Cardiac fibroblast (primary cell): Measurements from ENCODE around the gene SALL4.
"Not testable (repeated sequence)": the region's sequence is repeated elsewhere in the genome, so short reads cannot be mapped to it uniquely, and the experiment has no call there.

ENCODE experiments used
- DNase-seq, 2 donors: peaks; one replicate each; pipeline versions ENCODE4 v3.0.0 to v3.0.0-alpha.2; 2010; ENCODE audit warnings: low read depth in 2 of 2
- H3K4me3 ChIP-seq, 2 donors: replicated peaks in 1 of 2; 1 replicate in 1 of 2; 2 replicates in 1 of 2; pipeline ENCODE4 v1.5.1; 2011; ENCODE audit warnings: low read depth in 2 of 2, low read length in 2 of 2, mild to moderate bottlenecking in 2 of 2, moderate library complexity in 1 of 2
- CTCF ChIP-seq: IDR thresholded peaks from one replicate; pipeline ENCODE4 v1.5.1; 2011; ENCODE audit warnings: low read depth, mild to moderate bottlenecking, low read length, inconsistent platforms

Gene SALL4

GRCh38 chr20:51749674-51750036 lies 52.7 kb downstream of the SALL4 start:
- peak; percentile 44 to 62 for DNase-seq
- TF ChIP-seq CTCF = no peak
- H3K4me3 ChIP-seq = no peak overlapping the region

DNA sequence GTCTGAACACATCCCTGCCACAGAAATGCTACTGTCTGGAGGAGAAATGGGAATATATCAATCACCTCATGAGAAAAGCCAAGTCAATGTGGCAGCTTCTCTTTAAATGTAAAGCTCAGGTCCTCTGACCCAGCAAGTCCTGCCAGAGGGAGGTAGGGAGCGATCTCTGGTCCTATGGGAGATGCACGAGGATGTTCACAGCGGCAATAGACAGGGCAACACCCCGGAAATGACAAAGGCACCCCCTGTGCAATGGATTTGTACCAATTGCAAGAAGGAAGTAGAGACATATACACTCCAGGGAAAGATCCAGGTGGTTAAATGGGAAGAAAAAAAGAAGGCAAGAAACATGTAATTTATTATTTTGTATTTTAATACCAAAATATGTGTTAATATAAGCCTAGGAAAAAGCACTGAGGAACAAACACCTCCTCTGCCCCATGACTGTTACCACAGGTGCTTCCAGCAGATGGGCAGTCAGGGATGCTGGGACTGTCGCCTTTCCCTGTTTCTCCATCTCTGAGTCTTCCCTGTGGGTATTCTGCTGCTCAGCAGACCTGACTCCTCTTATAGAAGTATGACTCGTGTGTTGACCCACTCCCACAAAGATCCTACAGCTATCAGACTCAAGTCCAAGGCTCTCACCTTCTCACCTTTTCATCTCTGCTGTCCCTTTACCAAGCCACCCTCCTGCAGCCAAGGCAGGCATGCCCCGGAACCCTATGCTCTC lies 55.0 kb downstream of the SALL4 start:
- no peak for TF ChIP-seq CTCF
- no peak overlapping the region for H3K4me3 ChIP-seq
- no peak for DNase-seq

GRCh38 chr20:51745804-51746203 lies 56.5 kb downstream of the SALL4 start:
- DNase-seq = no peak
- TF ChIP-seq CTCF = no peak
- H3K4me3 ChIP-seq = no peak overlapping the region

GRCh38 chr20:51740838-51741237 lies 61.5 kb downstream of the SALL4 start:
- H3K4me3 ChIP-seq = no peak overlapping the region
- DNase-seq = no peak
- TF ChIP-seq CTCF = no peak

- not testable (repeated sequence) for H3K4me3 ChIP-seq, DNase-seq
Measured at GRCh38 chr20:51740308-51740707, 62.0 kb downstream of the SALL4 start.

- no peak overlapping the region for H3K4me3 ChIP-seq
- TF ChIP-seq CTCF = no peak
- no peak for DNase-seq
Measured at GRCh38 chr20:51739722-51740249, 62.5 kb downstream of the SALL4 start.

DNA sequence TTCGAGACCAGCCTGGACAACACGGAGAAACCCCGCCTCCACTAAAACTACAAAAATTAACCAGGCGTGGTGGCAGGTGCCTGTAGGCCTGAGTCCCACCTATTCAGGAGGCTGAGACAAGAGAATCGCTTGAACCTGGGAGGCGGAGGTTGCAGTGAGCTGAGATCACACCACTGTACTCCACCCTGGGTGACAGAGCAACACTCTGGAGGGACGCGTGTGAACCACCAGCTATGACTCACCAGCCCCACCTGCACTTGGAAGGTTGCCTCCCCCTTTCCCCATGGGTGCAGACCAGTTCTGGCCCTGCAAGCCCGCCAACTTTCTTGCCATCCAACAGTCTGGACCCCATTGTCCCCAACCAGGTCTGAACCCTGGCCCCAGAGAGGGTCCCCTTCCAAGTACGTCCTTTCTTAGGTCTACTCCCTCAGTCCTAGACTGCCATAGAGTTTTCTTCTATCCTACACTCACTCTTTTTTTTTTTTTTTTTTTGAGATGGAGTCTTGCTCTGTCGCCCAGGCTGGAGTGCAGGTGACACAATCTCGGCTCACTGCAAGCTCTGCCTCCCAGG lies 63.4 kb downstream of the SALL4 start:
- no peak for TF ChIP-seq CTCF
- DNase-seq = no peak
- H3K4me3 ChIP-seq = no peak overlapping the region

- DNase-seq, H3K4me3 ChIP-seq: not testable (repeated sequence)
Measured at GRCh38 chr20:51738261-51738660, 64.1 kb downstream of the SALL4 start.
